ENCODE data around the gene TULP4.

DNA sequence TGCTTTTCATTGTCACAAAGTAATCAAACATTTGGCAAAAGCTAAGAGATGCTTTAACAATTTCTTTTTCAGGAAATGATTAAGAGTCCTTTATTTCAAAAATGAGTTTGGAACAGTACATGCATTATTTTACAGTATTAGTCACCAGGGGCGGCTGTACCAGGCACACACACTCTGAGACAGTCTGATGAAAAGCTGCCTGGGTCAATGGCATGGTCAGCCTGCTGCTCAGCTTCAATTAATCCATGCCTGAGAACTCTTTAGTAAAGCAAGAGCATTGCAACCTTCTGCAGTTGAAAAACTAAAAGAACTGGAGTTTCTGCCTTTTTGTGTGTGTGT lies 105.5 kb downstream of the TULP4 start:
- TF ChIP-seq, protein P1, sequence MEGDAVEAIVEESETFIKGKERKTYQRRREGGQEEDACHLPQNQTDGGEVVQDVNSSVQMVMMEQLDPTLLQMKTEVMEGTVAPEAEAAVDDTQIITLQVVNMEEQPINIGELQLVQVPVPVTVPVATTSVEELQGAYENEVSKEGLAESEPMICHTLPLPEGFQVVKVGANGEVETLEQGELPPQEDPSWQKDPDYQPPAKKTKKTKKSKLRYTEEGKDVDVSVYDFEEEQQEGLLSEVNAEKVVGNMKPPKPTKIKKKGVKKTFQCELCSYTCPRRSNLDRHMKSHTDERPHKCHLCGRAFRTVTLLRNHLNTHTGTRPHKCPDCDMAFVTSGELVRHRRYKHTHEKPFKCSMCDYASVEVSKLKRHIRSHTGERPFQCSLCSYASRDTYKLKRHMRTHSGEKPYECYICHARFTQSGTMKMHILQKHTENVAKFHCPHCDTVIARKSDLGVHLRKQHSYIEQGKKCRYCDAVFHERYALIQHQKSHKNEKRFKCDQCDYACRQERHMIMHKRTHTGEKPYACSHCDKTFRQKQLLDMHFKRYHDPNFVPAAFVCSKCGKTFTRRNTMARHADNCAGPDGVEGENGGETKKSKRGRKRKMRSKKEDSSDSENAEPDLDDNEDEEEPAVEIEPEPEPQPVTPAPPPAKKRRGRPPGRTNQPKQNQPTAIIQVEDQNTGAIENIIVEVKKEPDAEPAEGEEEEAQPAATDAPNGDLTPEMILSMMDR (conservative IDR thresholded peaks at IDR 0.05; ENCODE audit: low read depth, low read length), result no peak
- no peak for TF ChIP-seq EZH2 (IDR thresholded peaks at IDR 0.05; ENCODE audit: borderline replicate concordance, low read depth, low read length, poor library complexity, severe bottlenecking)

Data from A673 (cell line).